NCI-H345 (cell line): ENCODE measurements around the gene FOXO3B.
"Not testable (repeated sequence)": the region's sequence is repeated elsewhere in the genome, so short reads cannot be mapped to it uniquely, and the experiment has no call there.

Source experiments
- DNase-seq: peaks from one replicate; lab custom pipeline; 2025; lab: John Stamatoyannopoulos, UW

FOXO3B gene

DNA sequence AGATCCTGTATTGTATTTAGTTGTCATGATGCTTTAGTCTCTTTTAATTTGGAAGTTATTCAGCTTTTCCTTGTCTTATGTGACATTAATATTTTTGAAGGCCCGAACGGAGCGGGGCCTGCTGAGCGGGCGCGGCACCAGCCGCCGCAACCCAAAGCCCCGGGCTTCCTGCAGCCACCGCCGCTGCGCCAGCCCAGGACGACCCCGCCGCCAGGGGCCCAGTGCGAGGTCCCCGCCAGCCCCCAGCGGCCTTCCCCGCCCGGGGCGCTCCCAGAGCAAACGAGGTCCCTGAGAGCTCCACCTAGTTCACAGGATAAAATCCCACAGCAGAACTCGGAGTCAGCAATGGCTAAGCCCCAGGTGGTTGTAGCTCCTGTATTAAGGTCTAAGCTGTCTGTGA, 32.0 kb downstream of the FOXO3B start:
- DNase-seq: not testable (repeated sequence)

DNA sequence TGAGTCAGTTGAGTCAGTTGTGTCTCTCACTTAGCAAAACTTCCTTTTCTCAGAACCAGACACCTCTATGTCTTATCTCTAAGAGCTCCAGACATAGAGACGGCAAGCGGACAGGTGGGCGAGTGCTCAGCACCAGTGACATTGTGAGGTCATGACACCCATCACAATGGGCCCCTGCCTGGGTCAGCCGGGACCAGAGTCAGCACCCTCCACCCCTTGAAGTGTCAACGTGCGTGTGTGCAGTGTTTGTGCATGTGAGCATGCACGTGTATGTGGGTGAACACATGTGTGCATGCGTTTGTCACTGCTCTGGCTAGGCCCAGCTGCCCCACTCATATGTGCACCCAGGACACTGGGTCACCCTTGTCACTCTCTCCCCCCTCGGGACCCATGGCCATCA, 37.8 kb downstream of the FOXO3B start, which contains the start of gene TBC1D28:
Gene TBC1D28, minus strand, starts transcription at position 101 of the 400 bp plus-strand sequence. CDS start 3,039 bp downstream, outside the sequence.
- not testable (repeated sequence) for DNase-seq

DNA sequence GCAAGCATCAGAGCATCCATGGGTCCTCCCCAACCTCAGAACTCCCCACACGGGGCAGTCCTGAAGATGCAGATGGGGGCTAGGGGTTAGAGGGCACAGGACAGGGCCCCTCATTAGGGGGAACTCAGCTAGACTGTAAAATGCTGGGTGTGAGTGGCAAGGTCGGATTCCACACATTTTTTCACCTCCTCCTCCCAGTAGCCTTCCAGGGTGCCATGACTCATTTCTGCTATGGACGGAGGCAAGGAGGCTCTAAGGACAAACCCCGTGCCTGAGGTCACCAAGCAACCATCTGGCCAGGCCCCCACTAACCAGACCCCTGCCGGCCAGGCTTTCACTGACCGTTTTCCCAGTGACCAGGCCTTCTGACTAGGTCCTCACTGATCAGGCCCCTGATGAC, 39.0 kb downstream of the FOXO3B start:
- not testable (repeated sequence) for DNase-seq

DNA sequence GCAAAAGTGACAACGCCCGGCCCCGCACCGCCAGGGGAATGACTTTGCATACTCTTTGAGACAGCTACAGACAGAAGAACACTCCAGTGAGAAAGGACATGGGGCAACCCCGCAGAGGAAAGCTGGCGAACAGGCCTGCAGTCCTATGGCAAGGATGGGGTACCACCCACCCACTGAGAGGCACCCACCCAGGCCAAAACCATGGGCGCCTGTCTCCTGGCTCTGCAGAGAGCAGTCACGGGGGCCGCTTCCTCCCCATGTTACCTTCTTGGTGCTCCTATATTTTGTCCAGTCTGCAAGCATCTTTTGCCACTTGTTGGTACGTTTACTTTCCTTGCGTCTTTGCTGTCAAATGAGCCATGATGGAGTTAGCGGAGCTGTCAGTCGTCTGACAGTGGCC, 43.8 kb downstream of the FOXO3B start:
- not testable (repeated sequence) for DNase-seq

DNA sequence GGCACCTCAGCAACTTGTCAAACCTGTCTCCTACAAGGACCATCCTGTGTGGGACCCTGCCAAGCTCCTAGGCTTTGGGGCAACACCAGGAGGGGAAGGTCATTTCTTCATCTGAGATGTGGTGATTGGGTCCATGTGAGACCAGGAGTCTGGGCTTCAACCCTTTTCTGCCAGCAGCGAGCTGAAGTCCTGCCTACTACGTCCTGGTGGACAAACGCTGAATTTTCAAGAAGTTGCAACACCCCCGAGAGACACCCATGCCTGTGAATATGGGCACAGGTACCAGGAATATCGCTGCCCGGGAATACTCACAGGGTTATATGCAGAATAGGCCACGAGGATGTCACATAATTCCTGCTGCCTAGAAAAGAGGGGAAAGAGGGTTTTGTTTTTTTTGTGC, 45.9 kb downstream of the FOXO3B start:
- DNase-seq: not testable (repeated sequence)

DNA sequence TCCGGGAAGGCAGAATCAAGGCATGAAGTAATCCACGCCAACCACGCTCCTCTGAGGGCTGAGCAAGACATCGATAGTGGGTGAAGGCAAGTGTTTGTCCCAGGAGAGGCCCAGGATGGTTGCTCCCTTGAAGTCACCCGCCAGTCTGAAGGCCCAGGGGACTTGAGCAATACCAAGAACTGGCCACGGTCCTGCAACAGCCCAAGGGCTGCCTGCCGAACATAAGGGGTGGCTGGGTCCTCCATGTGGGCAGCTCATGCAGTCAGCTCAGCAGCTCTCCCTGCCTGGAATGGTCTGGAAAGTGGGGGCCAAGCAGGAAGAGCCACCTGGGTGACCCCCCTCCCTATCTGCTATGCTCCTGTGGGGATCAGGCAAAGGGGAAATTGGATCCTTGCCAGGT, 46.3 kb downstream of the FOXO3B start:
- not testable (repeated sequence) for DNase-seq

DNA sequence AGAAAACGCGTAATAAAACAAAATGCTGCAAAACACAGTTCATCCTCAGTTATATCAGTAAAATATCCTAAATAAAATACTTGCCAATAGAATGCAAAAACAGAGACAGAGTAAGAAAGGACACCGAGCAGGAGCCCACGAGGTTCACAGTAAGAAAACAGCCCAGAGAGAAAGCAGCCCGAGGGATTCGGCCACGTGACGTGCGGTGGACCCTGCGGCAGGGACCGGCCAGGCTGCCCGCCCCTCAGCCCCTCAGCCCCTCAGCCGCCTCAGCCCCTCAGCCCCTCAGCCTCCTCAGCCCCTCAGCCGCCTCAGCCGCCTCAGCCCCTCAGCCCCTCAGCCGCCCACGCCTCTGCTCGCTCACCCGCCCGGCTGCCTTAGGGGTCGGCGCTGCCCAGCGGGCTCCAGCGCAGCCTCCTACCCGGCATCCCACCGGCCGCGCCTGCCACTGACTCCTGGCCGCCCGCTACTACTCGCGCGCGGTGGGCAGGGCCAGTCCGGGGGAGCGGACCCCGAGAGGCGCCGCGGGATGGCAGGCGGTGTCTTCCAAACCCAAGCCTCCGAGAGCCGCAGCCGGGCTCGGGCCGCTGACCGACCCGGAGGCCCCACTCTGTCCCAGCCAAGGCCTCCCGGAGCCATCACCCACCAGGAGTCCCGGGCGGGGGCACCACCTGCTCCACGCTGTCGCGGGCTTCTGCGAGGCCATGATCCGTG, 47.4 kb downstream of the FOXO3B start:
- not testable (repeated sequence) for DNase-seq
